HG02884 (cell line): Measurements from ENCODE around the gene BUB1B.
"Not testable (repeated sequence)": the region's sequence is repeated elsewhere in the genome, so short reads cannot be mapped to it uniquely, and the experiment has no call there.

ENCODE experiments used
- ATAC-seq: cut with Tn5 transposase; IDR thresholded peaks from one replicate; pipeline ENCODE4 v1.9.1; 2021; ENCODE audit warnings: mild to moderate bottlenecking, moderate library complexity; ENCODE audit not compliant: unreplicated experiment

Gene BUB1B, protein sequence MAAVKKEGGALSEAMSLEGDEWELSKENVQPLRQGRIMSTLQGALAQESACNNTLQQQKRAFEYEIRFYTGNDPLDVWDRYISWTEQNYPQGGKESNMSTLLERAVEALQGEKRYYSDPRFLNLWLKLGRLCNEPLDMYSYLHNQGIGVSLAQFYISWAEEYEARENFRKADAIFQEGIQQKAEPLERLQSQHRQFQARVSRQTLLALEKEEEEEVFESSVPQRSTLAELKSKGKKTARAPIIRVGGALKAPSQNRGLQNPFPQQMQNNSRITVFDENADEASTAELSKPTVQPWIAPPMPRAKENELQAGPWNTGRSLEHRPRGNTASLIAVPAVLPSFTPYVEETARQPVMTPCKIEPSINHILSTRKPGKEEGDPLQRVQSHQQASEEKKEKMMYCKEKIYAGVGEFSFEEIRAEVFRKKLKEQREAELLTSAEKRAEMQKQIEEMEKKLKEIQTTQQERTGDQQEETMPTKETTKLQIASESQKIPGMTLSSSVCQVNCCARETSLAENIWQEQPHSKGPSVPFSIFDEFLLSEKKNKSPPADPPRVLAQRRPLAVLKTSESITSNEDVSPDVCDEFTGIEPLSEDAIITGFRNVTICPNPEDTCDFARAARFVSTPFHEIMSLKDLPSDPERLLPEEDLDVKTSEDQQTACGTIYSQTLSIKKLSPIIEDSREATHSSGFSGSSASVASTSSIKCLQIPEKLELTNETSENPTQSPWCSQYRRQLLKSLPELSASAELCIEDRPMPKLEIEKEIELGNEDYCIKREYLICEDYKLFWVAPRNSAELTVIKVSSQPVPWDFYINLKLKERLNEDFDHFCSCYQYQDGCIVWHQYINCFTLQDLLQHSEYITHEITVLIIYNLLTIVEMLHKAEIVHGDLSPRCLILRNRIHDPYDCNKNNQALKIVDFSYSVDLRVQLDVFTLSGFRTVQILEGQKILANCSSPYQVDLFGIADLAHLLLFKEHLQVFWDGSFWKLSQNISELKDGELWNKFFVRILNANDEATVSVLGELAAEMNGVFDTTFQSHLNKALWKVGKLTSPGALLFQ

DNA sequence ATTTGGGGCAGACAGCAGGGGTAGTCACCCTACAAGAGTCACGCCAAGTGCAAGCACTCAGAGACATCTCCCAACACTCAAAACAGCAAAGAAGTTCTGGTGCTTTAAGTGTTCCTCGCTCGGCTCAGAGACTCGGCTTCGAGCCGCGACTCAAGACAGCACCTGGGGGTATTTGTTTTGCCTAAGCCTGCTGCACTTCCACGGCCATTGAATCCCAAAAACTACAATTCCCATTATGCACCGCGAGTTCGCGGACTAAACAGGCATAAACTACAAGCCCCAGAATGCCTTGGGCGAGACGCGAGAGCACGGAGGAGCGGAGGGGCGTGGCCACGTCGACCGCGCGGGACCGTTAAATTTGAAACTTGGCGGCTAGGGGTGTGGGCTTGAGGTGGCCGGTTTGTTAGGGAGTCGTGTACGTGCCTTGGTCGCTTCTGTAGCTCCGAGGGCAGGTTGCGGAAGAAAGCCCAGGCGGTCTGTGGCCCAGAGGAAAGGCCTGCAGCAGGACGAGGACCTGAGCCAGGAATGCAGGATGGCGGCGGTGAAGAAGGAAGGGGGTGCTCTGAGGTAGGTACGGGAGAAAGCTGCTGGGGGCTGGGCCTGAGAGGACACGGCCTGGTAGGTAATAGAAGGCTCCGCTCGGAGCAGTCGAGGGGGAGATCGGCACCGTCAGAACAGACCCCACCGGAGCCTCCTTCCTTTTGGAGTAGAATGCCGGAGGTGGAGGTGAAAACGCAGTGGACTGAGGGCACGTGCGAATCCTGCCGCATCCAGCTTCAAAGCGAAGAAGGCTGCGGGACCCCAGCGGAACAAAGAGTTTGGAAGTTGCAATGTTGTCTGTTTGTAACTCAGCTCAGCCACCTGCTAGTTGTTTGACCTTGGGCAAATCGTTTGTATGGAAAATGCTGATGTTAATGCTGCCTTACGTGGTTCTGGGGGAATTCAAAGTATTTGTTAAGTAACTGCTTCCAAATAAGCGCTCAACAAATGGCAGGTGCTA, at the start of gene BUB1B:
Gene BUB1B (plus strand): TSS at position 381 of the 1,000 bp plus-strand sequence. CDS start 152 bp downstream, at position 533.
- ATAC-seq, result peak; percentile 75

DNA sequence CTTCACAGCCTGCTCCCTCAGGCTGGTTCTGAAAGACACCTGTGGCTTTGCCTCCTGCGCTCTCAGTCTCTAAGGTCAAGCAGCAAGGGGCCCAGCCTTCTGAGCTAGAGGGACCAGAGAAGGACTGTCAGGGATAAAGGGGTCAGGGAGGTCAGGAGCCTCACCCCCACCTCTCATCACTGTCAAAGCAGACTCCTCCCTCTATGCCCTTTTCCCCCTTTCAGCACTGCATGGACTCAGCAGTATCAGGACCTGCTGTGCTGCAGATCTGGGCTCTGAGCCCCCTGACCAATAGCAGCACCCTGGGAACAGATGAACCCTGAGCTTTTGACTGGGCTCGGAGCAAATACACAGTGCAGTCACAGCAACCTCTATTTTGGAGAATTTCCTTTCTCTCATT, 49.0 kb upstream of the BUB1B start:
- no peak for ATAC-seq

DNA sequence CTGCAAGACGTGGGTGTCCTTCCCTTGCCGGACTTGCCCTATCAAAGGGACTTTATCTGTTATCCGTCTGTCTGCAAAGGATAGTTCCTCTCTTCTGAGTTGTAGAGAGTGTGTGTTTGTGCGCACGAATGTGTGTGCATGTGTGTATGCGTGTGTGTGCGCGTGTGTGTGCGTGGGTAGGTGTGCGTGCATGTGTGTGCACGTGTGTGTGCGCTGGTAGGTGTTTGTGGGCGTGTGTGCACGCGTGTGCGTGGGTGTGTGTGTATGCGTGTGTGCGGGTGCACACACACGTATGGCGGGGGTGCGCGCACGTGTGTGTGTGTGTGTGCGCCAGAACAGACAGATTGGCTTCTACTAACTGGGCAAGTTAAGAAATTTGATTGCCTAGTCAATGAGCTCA, 48.1 kb upstream of the BUB1B start:
- ATAC-seq, result no peak

DNA sequence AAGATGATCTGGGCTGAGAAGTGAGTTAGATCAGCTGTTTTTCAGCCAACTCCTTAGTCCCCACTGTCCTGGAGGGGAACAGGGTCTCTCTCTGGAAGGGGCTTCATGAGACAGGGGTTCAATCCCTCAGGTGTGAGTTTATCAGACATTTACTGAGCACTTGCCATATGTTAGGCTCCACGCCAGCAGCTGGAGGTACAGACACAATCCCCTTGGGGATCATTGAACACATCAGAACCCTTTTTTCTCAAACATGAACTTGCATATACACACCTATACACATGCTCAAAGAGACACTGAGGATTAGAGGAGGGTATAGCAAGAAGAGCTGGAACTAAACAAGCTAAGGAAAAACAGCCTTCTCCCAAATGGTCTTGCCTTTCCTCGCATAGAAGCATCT, 46.7 kb upstream of the BUB1B start:
- no peak for ATAC-seq

DNA sequence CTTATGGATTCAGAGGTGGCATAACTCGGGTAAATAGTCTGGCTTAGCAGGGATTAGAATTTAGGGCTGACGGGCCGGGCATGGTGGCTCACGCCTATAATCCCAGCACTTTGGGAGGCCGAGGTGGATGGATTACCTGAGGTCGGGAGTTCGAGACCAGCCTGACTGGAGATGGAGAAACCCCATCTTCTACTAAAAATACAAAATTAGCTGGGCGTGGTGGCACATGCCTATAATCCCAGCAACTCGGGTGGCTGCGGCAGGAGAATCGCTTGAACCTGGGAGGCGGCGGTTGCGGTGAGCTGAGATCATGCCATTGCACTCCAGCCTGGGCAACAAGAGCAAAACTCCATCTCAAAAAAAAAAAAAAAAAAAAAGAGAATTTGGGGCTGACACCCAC, 45.8 kb upstream of the BUB1B start:
- ATAC-seq, result not testable (repeated sequence)

DNA sequence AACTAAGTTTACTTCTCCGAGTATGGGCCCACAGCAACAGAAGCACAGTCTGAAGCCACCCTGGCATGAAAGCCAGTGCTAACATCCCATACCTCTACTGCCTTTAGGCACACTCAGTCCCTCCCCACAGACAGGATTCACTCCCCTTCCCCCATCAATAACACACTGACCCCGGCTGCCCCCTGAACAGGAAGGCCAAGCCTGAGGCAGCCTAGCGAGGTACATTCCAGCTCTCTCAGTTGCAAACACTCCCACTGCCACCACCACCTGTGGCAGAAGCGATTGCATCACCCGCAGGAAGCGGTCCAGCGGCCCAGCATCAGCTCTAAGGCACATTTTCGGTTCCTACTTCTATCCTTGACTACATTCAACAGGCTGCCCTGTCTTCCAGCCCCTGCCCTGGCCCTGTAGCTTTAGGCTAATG, 45.2 kb upstream of the BUB1B start:
- peak; percentile 97 for ATAC-seq

DNA sequence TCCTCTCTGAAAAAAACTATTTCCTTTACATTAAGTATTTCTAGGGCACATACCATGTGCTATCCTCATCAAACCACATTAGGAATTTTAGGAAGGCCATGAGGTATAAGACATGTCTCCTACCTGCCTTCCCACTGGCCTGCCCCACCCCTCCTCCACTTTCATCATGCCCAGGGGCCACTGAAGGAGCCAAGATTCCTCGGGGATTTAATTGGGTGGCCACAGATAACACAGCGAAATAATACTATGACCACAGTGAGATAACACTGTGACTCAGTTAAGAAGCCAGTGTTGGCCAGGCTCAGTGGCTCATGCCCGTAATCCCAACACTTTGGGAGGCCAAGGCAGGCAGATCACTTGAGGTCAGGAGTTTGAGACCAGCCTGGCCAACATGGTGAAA, 42.4 kb upstream of the BUB1B start:
- ATAC-seq, result no peak

DNA sequence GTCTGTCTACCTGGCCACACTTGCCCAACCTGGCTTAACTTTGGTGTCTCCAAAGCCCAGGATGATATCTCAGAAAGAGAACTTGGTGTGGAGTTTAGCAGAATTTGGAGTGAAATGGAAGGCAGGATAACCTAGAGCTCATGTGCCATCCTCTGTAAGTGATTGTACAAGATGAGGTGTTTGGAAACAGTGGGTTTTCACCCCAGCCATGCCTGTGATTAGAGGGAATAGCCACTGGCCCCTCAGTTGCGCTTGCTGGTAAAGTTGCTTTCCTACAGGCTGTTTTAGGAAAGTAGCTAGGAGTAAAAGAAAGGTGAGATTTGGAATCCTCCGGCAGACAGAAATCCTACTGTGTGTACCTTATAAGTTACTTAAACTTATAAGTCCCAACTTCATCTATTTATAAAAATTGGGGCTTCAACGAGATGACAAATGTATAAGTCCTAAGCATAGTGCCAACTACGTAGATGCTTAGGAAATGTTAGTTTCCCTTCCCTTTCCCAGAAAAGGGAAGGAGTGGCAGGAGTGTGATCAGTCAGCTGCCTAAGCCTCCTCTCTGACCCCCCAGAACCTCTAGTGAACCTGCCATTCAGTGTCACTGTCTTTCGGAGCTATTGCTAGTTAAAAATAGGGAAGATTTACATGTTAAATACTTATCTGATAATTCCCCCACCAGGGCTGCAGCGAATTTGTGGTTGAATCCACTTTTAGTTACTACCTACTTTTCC, 38.8 kb upstream of the BUB1B start:
- ATAC-seq, result no peak

DNA sequence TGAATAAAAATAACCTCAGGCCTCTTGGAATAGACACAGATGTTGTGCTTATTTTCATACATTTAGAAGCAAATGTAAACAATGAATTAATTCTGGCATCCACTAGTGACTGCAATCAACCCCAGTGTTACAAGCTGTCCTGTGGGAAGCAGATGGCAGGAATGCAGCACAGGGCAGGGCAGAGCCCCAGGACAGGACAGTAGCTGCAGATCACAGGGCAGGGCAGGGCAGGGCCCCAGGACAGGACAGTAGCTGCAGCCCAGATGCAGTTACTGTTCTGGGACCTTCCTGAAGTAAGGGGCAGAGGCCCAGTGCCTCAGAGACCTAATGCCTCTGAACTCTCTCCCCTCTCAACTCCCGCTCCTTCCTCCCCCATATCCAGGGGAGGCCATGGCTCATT, 37.9 kb upstream of the BUB1B start:
- ATAC-seq, result not testable (repeated sequence)

DNA sequence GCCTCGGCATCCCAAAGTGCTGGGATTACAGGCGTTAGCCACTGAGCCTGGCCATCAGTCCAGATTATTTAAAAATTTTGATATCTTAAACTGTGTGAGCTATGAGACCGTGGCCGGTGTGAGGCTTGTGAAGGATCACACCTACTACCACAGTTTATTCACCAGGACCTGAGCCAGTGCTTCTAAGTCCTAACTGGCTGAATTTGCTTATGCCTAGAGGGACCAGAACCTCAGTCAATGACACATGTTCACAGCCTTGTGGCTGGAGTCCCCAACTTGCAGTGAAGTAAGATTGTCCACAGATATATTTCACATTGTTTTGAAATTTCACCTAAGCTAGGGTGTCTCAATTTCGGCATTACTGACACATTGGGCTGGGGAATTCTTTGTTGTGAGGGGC, 37.0 kb upstream of the BUB1B start:
- not testable (repeated sequence) for ATAC-seq

DNA sequence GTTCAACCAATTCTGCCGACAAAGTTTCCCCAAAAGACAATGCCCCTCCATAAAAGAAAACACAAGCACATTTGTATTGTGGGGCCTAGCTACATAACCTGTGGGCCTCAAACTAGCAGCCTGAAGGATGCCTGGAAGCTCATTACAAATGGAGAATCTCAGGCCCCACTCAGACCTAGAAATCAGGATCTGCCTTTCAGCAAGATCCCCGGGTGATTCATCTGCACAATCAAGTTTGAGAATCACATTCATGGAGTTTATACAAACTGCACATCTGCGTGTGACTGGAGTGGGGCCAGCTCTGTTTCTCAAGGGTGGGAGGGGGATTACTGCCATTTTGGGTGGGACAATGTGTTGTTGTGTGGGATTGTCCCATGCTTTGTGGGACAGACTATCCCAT, 36.5 kb upstream of the BUB1B start:
- not testable (repeated sequence) for ATAC-seq

DNA sequence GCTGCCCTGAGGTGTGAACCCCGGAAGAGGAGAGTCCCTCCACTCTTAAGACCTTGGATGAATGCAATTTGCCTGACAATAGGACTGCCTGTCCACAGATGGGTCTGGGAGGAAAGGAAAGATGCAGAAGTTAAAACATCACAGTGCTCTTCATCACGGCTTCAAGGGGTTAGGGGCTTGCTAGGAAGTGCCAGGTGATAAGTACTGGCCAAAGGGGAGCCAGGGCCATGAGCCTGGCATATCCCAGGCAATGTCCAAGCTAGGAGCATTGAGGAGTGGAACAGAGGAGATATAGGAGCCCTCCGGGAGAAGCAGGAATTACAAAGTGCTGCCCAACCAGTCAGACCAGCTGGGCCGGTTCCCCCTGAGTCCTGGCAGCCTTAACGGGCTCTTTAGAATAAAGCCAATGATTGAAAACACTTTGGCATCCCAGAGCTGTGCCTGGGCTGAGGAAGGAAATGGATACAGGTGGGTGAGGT, 36.0 kb upstream of the BUB1B start:
- not testable (repeated sequence) for ATAC-seq

DNA sequence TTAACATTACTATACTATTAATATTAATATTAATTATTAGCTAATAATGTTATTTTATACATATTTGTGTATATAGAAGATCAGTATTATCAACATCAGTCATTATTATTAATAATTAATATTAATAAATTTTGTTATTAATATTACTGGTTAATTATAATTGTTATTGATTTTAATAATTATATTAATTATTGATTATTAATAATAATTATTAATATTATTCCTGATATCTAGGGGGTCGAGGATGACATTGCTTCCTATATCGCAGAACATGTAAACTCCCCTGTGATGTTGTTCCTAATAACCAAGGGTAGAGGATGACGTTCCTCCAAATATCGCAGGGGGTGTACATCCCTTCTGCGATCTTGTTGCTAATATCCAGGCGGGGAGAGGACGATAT, 34.9 kb upstream of the BUB1B start:
- ATAC-seq, result no peak

DNA sequence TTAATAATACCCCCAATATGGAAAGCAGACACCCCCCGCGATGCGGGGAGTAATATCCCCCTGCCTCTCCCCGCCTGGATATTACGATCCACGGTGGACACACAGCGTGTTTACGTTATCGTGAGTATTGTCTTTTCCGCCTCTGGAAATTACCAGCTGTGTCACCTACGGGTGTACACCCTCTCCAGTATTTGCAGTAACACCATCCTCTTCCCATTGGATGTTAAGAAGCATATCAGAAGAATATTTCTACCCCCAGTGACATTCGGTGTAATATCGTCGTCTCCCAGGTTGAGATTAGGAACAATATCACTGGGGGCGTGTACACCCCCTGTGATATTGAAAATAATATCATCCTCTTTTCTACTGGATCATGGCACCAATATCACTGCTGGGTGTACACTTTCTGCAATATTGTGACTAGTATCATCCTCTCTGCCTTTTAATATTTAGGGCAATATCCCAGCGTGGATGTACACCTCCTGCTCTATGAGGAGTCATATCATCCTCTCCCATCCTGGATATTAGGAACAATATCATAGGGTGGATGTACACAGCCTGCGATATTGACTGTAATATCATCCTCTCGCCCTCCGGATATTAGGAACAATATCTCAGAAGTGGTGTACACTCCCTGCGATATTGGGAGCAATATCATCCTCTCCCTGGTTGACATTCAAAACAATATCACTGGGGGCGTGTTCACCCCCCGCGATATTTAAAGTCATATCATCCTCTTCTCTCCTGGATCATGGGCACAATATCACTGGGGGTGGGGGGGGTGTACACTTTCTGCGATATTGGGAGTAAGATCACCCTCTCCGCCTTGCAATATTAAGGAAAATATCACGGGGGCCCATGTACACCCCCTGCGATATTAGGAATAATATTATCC, 31.9 kb upstream of the BUB1B start:
- no peak for ATAC-seq

DNA sequence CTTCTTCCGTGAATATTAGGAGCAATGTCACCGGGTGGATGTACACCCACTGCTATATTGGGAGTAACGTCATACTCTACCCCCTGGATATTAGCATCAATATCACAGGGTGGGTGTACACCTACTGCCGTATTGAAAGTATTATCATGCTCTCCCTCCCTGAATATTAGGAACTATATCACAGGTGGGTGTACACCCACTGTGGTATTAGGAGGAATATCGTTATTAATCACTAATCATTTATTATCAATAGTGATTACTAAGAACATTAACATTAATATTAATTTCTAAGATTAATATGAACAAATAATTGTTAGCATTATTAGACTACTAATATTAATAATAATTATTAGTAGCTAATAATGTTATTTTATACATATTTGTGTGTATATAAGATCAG, 30.8 kb upstream of the BUB1B start:
- ATAC-seq, result no peak

DNA sequence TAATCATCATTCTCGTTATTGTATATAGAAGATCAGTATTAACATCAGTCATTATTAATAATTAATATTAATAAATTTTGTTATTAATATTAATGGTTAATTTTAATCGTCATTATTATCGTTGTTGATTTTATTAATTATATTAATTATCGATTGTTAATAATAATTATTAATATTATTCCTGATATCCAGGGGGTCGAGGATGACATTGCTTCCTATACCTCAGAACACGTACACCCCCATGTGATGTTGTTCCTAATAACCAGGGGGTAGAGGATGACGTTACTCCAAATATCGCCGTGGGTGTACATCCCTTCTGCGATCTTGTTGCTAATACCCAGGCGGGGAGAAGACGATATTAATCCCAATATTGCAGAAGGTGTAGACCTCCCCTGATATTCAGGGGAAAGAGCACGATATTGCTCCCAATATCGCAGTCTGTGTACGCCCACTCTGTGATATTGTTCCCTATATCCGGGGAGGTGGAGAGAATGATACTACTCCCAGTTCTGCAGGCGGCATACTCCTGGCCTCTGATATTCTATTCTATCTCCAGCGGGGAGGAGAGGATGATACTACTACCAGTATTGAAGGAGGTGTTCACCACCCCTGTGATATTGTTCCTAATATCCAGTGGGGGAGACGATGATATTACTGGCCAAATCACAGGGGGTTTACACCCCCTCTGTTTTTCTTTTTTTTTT, 29.9 kb upstream of the BUB1B start:
- ATAC-seq, result no peak

DNA sequence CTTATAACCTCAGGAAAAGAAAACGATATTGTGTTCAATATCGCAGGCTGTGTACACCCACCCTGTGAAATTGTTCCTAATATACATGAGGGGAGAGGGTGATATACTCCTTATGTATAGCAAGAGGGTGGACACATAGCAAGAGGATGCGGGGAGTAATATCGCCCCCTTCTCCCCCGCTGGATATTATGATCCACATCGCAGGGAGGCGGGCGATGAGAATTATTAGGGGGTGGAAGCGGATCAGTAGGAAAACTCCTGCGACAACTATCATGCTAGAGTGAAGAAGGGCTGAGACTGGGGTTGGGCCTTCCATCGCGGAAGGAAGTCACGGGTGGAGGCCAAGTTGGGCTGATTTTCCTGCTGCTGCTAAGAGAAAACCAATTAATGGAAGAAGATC, 27.3 kb upstream of the BUB1B start:
- ATAC-seq, result no peak

DNA sequence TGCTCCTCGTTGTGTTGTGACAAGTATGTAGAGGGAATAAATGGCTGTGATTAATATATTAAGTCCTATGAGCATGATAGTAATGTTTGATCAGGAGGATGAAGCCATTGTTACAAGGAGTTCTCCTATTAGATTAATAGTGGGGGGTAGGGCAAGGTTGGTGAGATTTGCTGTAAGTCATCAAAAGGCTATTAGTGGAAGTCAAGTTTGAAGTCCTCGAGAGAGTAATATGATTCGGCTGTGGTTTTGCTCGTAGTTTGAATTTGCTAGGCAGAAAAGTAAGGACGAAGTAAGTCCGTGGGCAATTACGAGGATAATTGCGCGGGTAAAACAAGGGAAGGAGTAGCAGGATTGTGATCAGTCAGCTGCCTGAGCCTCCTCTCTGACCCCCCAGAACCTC, 26.0 kb upstream of the BUB1B start:
- ATAC-seq, result no peak
